OCI-LY3 (cell line): ENCODE data around the gene HOXA7.

Experiments
- EZH2phosphoT487 ChIP-seq: fragments of 200-600 bp; shearing (Covaris generic); IDR thresholded peaks from 2 replicates; pipeline ENCODE4 v1.6.1; 2018; ENCODE audit warnings: antibody characterized with exemption, mixed run types, low read depth
- TF ChIP-seq, protein P1 (sequence below): fragments of 200-600, 300-600 bp; sonication (generic); IDR thresholded peaks from 2 replicates; pipeline ENCODE4 v1.5.1; 2014; ENCODE audit warnings: antibody characterized with exemption, low read length, low read depth

DNA sequence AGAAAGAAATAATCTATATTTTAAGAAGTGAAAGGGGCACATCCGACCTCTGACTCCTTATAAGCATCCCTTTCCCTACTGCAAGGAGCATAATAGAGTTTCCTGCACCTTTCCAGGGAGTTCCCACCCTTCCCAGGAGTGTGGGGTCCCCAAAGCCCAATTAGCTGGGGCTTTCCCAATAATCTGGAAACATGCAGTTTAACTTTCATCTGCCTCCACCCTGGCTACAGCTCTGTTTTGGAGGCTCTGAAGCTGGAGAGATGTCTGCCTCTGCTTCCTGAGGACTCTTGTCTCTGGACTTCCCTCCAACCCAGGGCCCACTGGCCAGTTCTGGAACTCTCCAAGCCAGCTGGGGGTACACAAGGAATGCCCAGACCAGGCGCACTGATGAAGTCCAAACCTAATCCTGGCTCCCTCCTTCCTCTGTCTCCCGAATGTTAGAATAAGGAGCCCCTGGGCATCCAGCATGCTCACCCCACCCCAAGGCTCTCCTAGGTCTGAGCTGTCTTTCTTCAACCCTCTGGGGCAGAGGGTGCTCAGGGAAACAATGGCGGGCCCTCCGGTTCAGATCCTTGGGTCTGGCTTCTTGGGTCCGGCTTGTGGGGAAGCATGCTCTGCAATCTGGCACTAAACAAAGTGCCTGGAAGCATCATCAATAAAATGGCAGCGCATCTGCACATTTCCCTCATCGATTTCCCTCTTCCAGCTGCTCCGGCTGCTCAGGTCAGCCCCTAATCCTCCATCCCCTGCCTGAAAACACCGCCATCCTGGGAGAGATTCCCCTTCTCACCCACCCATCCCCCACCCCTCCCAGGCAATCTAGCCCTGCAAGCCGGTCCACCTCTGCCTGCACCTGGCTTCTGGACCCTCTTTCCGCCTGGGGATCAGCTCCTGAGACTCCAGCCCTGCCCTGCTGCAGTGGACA, 39.3 kb downstream of the HOXA7 start:
- TF ChIP-seq, protein P1, sequence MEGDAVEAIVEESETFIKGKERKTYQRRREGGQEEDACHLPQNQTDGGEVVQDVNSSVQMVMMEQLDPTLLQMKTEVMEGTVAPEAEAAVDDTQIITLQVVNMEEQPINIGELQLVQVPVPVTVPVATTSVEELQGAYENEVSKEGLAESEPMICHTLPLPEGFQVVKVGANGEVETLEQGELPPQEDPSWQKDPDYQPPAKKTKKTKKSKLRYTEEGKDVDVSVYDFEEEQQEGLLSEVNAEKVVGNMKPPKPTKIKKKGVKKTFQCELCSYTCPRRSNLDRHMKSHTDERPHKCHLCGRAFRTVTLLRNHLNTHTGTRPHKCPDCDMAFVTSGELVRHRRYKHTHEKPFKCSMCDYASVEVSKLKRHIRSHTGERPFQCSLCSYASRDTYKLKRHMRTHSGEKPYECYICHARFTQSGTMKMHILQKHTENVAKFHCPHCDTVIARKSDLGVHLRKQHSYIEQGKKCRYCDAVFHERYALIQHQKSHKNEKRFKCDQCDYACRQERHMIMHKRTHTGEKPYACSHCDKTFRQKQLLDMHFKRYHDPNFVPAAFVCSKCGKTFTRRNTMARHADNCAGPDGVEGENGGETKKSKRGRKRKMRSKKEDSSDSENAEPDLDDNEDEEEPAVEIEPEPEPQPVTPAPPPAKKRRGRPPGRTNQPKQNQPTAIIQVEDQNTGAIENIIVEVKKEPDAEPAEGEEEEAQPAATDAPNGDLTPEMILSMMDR: no peak
- TF ChIP-seq EZH2phosphoT487: no peak
